Activated naive CD4-positive, alpha-beta T cell treated with anti-CD3 and anti-CD28 coated beads for 36 hours (primary cell): Measurements from ENCODE around the gene RNF14. TPM values are rescaled to one million over a fixed set of nuclear protein-coding genes. Genes with fewer than 3 reads are reported as not detected.

Experiments used
- total RNA-seq, 2 experiments: library from RNA; stranded (reverse); gene quantifications; one replicate each; pipeline ENCODE4 v1.2.3, GENCODE V29; 2021

Gene RNF14
- total RNA-seq, 2 experiments from 2014 or later: 29.8 to 35.6 TPM

Other genes with a start within 250 kb of the RNF14 start
- gene PCDH1, start 90.7 kb upstream of the RNF14 start, total RNA-seq: not detected
- gene DELE1, start 45.2 kb upstream of the RNF14 start, total RNA-seq: 10 to 100 TPM; 48.0 to 50.6 TPM
- gene PCDH12, start 10.9 kb upstream of the RNF14 start, total RNA-seq: 1 to 10 TPM in 1 of 2 experiments, under 1 TPM in 1; 0.43 to 1.1 TPM
- gene GNPDA1, start 43.9 kb downstream of the RNF14 start, total RNA-seq: 100 to 1,000 TPM; 250 to 259 TPM
- gene NDFIP1, start 139.7 kb downstream of the RNF14 start, total RNA-seq: 100 to 1,000 TPM; 103 to 104 TPM